BLaER1 (cell line): ENCODE measurements around the gene CFAP20DC.
"Not testable (repeated sequence)": the region's sequence is repeated elsewhere in the genome, so short reads cannot be mapped to it uniquely, and the experiment has no call there.

Experiments
- H3K27ac ChIP-seq: shearing (Covaris generic); formaldehyde crosslinking; 2 replicates; pipeline ENCODE4 v1.8.1; 2022
- H3K27me3 ChIP-seq: shearing (Covaris generic); formaldehyde crosslinking; 2 replicates; pipeline ENCODE4 v1.8.1; 2022
- H3K36me3 ChIP-seq: shearing (Covaris generic); formaldehyde crosslinking; 2 replicates; pipeline ENCODE4 v1.8.1; 2022
- H3K4me1 ChIP-seq: shearing (Covaris generic); formaldehyde crosslinking; 2 replicates; pipeline ENCODE4 v1.8.1; 2022
- H3K4me2 ChIP-seq: shearing (Covaris generic); formaldehyde crosslinking; 2 replicates; pipeline ENCODE4 v1.8.1; 2022
- H3K4me3 ChIP-seq: shearing (Covaris generic); formaldehyde crosslinking; 2 replicates; pipeline ENCODE4 v1.8.1; 2022
- H3K9ac ChIP-seq: shearing (Covaris generic); formaldehyde crosslinking; 2 replicates; pipeline ENCODE4 v1.8.1; 2022
- H3K9me3 ChIP-seq: shearing (Covaris generic); formaldehyde crosslinking; 2 replicates; pipeline ENCODE4 v1.8.1; 2022
- H4K20me1 ChIP-seq: shearing (Covaris generic); formaldehyde crosslinking; 2 replicates; pipeline ENCODE4 v1.8.1; 2022
- Cebpa-rat ChIP-seq: shearing (Covaris generic); IDR thresholded peaks from 2 replicates; pipeline ENCODE4 v1.8.1; 2022

Gene CFAP20DC

GRCh38 chr3:59049671-59050331 is at the start of gene CFAP20DC:
CFAP20DC (minus strand) TSS chr3:59050025; CDS start chr3:59049631, 394 bp downstream.
- peak within 1 kb of the TSS; percentile 78 for H3K4me3 ChIP-seq
- peak within 1 kb of the TSS; percentile 86 for H3K9ac ChIP-seq
- peak within 1 kb of the TSS; percentile 90 for H3K27ac ChIP-seq

GRCh38 chr3:59098516-59098915 is 48.7 kb upstream of the CFAP20DC start:
- not testable (repeated sequence) for H3K27ac ChIP-seq, H3K9ac ChIP-seq, H4K20me1 ChIP-seq, H3K4me2 ChIP-seq, H3K4me1 ChIP-seq, H3K4me3 ChIP-seq, H3K36me3 ChIP-seq, H3K27me3 ChIP-seq
- peaks cover 12% of the 10 kb centered on the region; the same call in 1 of the 2 replicates for H3K9me3 ChIP-seq

More at GRCh38 chr3:59049671-59050331, at the start of gene CFAP20DC:
- TF ChIP-seq Cebpa-rat: no peak
- Histone ChIP-seq H3K4me1 (peaks cover 44% of the 10 kb centered on the region), H3K36me3 (peaks cover 8% of the 10 kb centered on the region; the same call in 1 of the 2 replicates), H3K9me3 (peaks cover 7% of the 10 kb centered on the region; the same call in 1 of the 2 replicates), H3K4me2 (peak within 1 kb of the TSS; percentile 90), H4K20me1 (no peaks in the 10 kb centered on the region), H3K27me3 (no peaks in the 10 kb centered on the region)

GRCh38 chr3:59094446-59094845 is 44.6 kb upstream of the CFAP20DC start:
- Histone ChIP-seq H3K27me3 (no peaks in the 10 kb centered on the region), H4K20me1 (no peaks in the 10 kb centered on the region), H3K9me3 (no peaks in the 10 kb centered on the region), H3K4me2 (no peak overlapping the region), H3K9ac (no peak overlapping the region), H3K4me1 (peaks cover 8% of the 10 kb centered on the region), H3K36me3 (no peaks in the 10 kb centered on the region), H3K4me3 (no peak overlapping the region), H3K27ac (no peak overlapping the region)
- TF ChIP-seq Cebpa-rat: no peak

- Histone ChIP-seq H3K4me1 (peaks cover 8% of the 10 kb centered on the region), H3K9me3 (no peaks in the 10 kb centered on the region), H3K36me3 (no peaks in the 10 kb centered on the region), H3K27me3 (no peaks in the 10 kb centered on the region), H4K20me1 (no peaks in the 10 kb centered on the region), H3K4me2 (peak overlapping the region; percentile 25; the same call in 1 of the 2 replicates), H3K4me3 (no peak overlapping the region), H3K27ac (no peak overlapping the region), H3K9ac (no peak overlapping the region)
- no peak for TF ChIP-seq Cebpa-rat
Observed at GRCh38 chr3:59093521-59093920, 43.7 kb upstream of the CFAP20DC start.

GRCh38 chr3:59088761-59089160 is 38.9 kb upstream of the CFAP20DC start:
- TF ChIP-seq Cebpa-rat: no peak
- H3K9ac ChIP-seq: no peak overlapping the region
- peaks cover 6% of the 10 kb centered on the region for H3K4me1 ChIP-seq
- H4K20me1 ChIP-seq: no peaks in the 10 kb centered on the region
- no peak overlapping the region for H3K27ac ChIP-seq
- no peak overlapping the region for H3K4me2 ChIP-seq
- H3K27me3 ChIP-seq: no peaks in the 10 kb centered on the region
- no peak overlapping the region for H3K4me3 ChIP-seq
- no peaks in the 10 kb centered on the region for H3K36me3 ChIP-seq
- H3K9me3 ChIP-seq: no peaks in the 10 kb centered on the region

GRCh38 chr3:59085976-59086375 is 36.2 kb upstream of the CFAP20DC start:
- no peak for TF ChIP-seq Cebpa-rat
- no peak overlapping the region for H3K4me3 ChIP-seq
- no peak overlapping the region for H3K9ac ChIP-seq
- H3K27ac ChIP-seq: no peak overlapping the region
- H4K20me1 ChIP-seq: no peaks in the 10 kb centered on the region
- H3K36me3 ChIP-seq: no peaks in the 10 kb centered on the region
- no peaks in the 10 kb centered on the region for H3K27me3 ChIP-seq
- no peaks in the 10 kb centered on the region for H3K4me1 ChIP-seq
- H3K9me3 ChIP-seq: no peaks in the 10 kb centered on the region
- no peak overlapping the region for H3K4me2 ChIP-seq

- H3K36me3 ChIP-seq: no peaks in the 10 kb centered on the region
- no peaks in the 10 kb centered on the region for H3K27me3 ChIP-seq
- no peak for TF ChIP-seq Cebpa-rat
- H3K4me2 ChIP-seq: no peak overlapping the region
- H3K4me1 ChIP-seq: no peaks in the 10 kb centered on the region
- no peak overlapping the region for H3K9ac ChIP-seq
- no peak overlapping the region for H3K4me3 ChIP-seq
- H3K27ac ChIP-seq: no peak overlapping the region
- no peaks in the 10 kb centered on the region for H4K20me1 ChIP-seq
- H3K9me3 ChIP-seq: no peaks in the 10 kb centered on the region
Observed at GRCh38 chr3:59084583-59084982, 34.8 kb upstream of the CFAP20DC start.

- no peak overlapping the region for H3K9ac ChIP-seq
- no peaks in the 10 kb centered on the region for H3K4me1 ChIP-seq
- no peaks in the 10 kb centered on the region for H4K20me1 ChIP-seq
- H3K4me2 ChIP-seq: no peak overlapping the region
- H3K36me3 ChIP-seq: no peaks in the 10 kb centered on the region
- H3K4me3 ChIP-seq: no peak overlapping the region
- no peaks in the 10 kb centered on the region for H3K9me3 ChIP-seq
- no peaks in the 10 kb centered on the region for H3K27me3 ChIP-seq
- H3K27ac ChIP-seq: no peak overlapping the region
- TF ChIP-seq Cebpa-rat: no peak
Observed at GRCh38 chr3:59082106-59082505, 32.3 kb upstream of the CFAP20DC start.

- no peaks in the 10 kb centered on the region for H4K20me1 ChIP-seq
- no peak overlapping the region for H3K4me2 ChIP-seq
- no peaks in the 10 kb centered on the region for H3K9me3 ChIP-seq
- no peaks in the 10 kb centered on the region for H3K27me3 ChIP-seq
- no peaks in the 10 kb centered on the region for H3K36me3 ChIP-seq
- H3K27ac ChIP-seq: no peak overlapping the region
- no peak overlapping the region for H3K4me3 ChIP-seq
- H3K9ac ChIP-seq: no peak overlapping the region
- H3K4me1 ChIP-seq: no peaks in the 10 kb centered on the region
- no peak for TF ChIP-seq Cebpa-rat
Observed at GRCh38 chr3:59081071-59081470, 31.2 kb upstream of the CFAP20DC start.

- no peaks in the 10 kb centered on the region for H3K27me3 ChIP-seq
- no peaks in the 10 kb centered on the region for H3K36me3 ChIP-seq
- no peak overlapping the region for H3K4me3 ChIP-seq
- no peaks in the 10 kb centered on the region for H3K4me1 ChIP-seq
- H3K27ac ChIP-seq: no peak overlapping the region
- no peak for TF ChIP-seq Cebpa-rat
- no peak overlapping the region for H3K4me2 ChIP-seq
- H3K9ac ChIP-seq: no peak overlapping the region
- H4K20me1 ChIP-seq: no peaks in the 10 kb centered on the region
- H3K9me3 ChIP-seq: no peaks in the 10 kb centered on the region
Observed at GRCh38 chr3:59079962-59080361, 30.1 kb upstream of the CFAP20DC start.

- H3K4me2 ChIP-seq: no peak overlapping the region
- H3K27me3 ChIP-seq: no peaks in the 10 kb centered on the region
- H3K36me3 ChIP-seq: no peaks in the 10 kb centered on the region
- H3K9ac ChIP-seq: no peak overlapping the region
- H3K4me1 ChIP-seq: peaks cover 10% of the 10 kb centered on the region
- TF ChIP-seq Cebpa-rat: no peak
- no peaks in the 10 kb centered on the region for H4K20me1 ChIP-seq
- no peaks in the 10 kb centered on the region for H3K9me3 ChIP-seq
- no peak overlapping the region for H3K27ac ChIP-seq
- H3K4me3 ChIP-seq: no peak overlapping the region
Observed at GRCh38 chr3:59074764-59075163, 24.9 kb upstream of the CFAP20DC start.
